ENCODE data around the gene GALNS. TPM values are rescaled to one million over a fixed set of nuclear protein-coding genes. Genes with fewer than 3 reads are reported as not detected.

The GALNS gene
- total and polyA plus RNA-seq, 2 of the 8 experiments (the other 6 are each of a cell fraction or from before 2014, with no cell fraction given), result 8.9 to 17.8 TPM

DNA sequence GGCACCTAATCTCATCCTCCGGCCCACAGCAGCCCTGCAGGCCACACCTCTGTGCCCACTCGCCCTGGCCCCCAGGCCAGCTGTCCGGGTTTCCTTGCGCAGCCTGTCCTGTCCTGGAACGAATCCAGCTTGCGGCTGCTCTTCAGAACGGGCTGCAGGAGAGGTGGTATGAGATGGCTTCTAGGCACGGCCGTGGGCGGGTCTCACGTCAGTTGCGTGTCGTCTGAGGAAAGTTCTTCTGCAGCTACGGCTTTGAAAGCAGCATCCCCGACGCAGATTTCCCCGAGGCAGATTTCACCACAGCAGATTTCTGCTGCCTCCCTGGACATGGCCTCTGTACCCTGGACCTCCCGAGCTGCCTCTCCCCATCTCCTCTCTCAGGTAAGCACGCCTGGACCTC is 18.2 kb downstream of the GALNS start:
- Histone ChIP-seq H3K79me2 (ENCODE audit: control insufficient read depth in 1 of 2, insufficient read depth in 2 of 2, low read length in 2 of 2) (no peaks in the 10 kb centered on the region), H3K4me2 (ENCODE audit: insufficient read depth in 1 of 2, low read depth in 2 of 2, low read length in 2 of 2) (no peak overlapping the region), H2BK5ac (ENCODE audit: low read depth, low read length) (no peak overlapping the region), H3K79me1 (ENCODE audit: low read depth, low read length) (no peaks in the 10 kb centered on the region), H4K20me1 (replicated peaks in 1 of 2; ENCODE audit: control insufficient read depth in 1 of 2, insufficient read depth in 2 of 2, low read length in 2 of 2) (no peaks in the 10 kb centered on the region), H3K14ac (ENCODE audit: insufficient read length) (no peak overlapping the region), H4K8ac (ENCODE audit: extremely low read depth, insufficient read depth, low read length) (no peak overlapping the region), H3K9ac (replicated peaks in 1 of 4; ENCODE audit: extremely low read depth in 1 of 4, low read depth in 3 of 4, low read length in 3 of 4) (no peak overlapping the region), H4K91ac (replicated peaks; ENCODE audit: insufficient read length, low read length) (no peak overlapping the region), H3K18ac (ENCODE audit: extremely low read depth, low read length) (no peak overlapping the region), H3K27me3 (replicated peaks in 1 of 4; ENCODE audit: control insufficient read depth in 3 of 4, extremely low read depth in 1 of 4, insufficient read depth in 3 of 4, low read length in 3 of 4) (no peaks in the 10 kb centered on the region), H2BK20ac (ENCODE audit: low read length) (no peak overlapping the region), H3K27ac (ENCODE audit: low read depth, low read length) (no peak overlapping the region), H4K5ac (ENCODE audit: insufficient read length, low read depth, low read length) (no peak overlapping the region), H3K23me2 (ENCODE audit: low read depth, low read length) (no peaks in the 10 kb centered on the region), H3K9me3 (ENCODE audit: insufficient read depth in 2 of 2, low read depth in 1 of 2, low read length in 1 of 2) (no peaks in the 10 kb centered on the region), H2BK15ac (ENCODE audit: low read length) (no peak overlapping the region), H2AFZ (ENCODE audit: low read length) (no peak overlapping the region), H3K56ac (replicated peaks; ENCODE audit: insufficient read length, low read depth, low read length) (no peak overlapping the region), H3K23ac (ENCODE audit: insufficient read length) (no peak overlapping the region), H3K4me1 (replicated peaks in 1 of 4; ENCODE audit: control insufficient read depth in 3 of 4, insufficient read depth in 4 of 4, low read length in 3 of 4) (no peaks in the 10 kb centered on the region), H2BK120ac (replicated peaks; ENCODE audit: low read depth, low read length) (no peak overlapping the region), H3K4me3 (ENCODE audit: extremely low read depth in 1 of 4, insufficient read depth in 2 of 4, low read depth in 3 of 4, low read length in 4 of 4) (no peak overlapping the region), H2BK12ac (ENCODE audit: low read depth, low read length) (no peak overlapping the region), H2AK5ac (ENCODE audit: low read depth, low read length) (no peak overlapping the region), H3K4ac (replicated peaks; ENCODE audit: insufficient read length, low read depth, low read length) (no peak overlapping the region), H3K36me3 (ENCODE audit: control insufficient read depth in 2 of 4, insufficient read depth in 4 of 4, low read length in 3 of 4) (peaks cover 0 to 7% (median under 1%) of the 10 kb centered on the region in 4 experiments; a peak in 2 of 8 replicates)
- FAIRE-seq (no peak), DNase-seq (ENCODE audit: low read depth in 1 of 2, low spot score in 2 of 2) (no peak)
- WGBS, 2 experiments (ENCODE audit: extremely low coverage in 1 of 2, insufficient coverage in 1 of 2, insufficient read length in 1 of 2, insufficient replicate concordance in 2 of 2, low coverage in 1 of 2, low lambda C conversion rate in 2 of 2, missing lambda C conversion rate in 1 of 2), result 94% methylated on average over 19 of the region's 19 CpGs; no CpG with 5 or more reads in 1 of the 2 experiments
- CTCF ChIA-PET (ENCODE audit: partially characterized antibody), result interaction anchor here (0.7 to 1.4 kb wide), 8 partner anchors 10 to 329 kb away, joined by 3 to 4 read pairs (median 3); no protein-coding TSS in a partner anchor
- POLR2A ChIA-PET (ENCODE audit: partially characterized antibody), result interaction anchor here (1.8 kb wide), 1 partner anchor 34 kb away, joined by 5 read pairs; no protein-coding TSS in a partner anchor
- no peak for TF ChIP-seq BACH1 (IDR thresholded peaks at IDR 0.05; ENCODE audit: low read length)
- no peak for TF ChIP-seq HDAC2 (IDR thresholded peaks at IDR 0.05; ENCODE audit: borderline replicate concordance in 1 of 2, low read depth in 2 of 2, low read length in 2 of 2)
- no peak for TF ChIP-seq SUZ12 (IDR thresholded peaks at IDR 0.05; ENCODE audit: low read length)
- no peak for TF ChIP-seq EZH2 (IDR thresholded peaks at IDR 0.05; ENCODE audit: low read depth, low read length, severe bottlenecking)
- TF ChIP-seq RBBP5 (IDR thresholded peaks at IDR 0.05; ENCODE audit: borderline replicate concordance, low read depth, low read length), result no peak
- TF ChIP-seq SAP30 (IDR thresholded peaks at IDR 0.05; ENCODE audit: insufficient read depth, insufficient replicate concordance, low read length), result no peak
- TF ChIP-seq POU5F1 (IDR thresholded peaks at IDR 0.05; ENCODE audit: low read depth, low read length), result no peak
- TF ChIP-seq ASH2L (IDR thresholded peaks at IDR 0.05; ENCODE audit: low read length), result no peak
- TF ChIP-seq BCL11A (IDR thresholded peaks at IDR 0.05; ENCODE audit: low read depth in 2 of 2, low read length in 2 of 2), result no peak
